Right atrium auricular region (tissue), 2 donors: Measurements from ENCODE around the gene TST. TPM values are rescaled to one million over a fixed set of nuclear protein-coding genes. Genes with fewer than 3 reads are reported as not detected.
A peak's percentile ranks its signal among the peaks of the same experiment; 100 is the strongest.

Experiments
- DNase-seq: peaks from one replicate; pipeline ENCODE4 v3.0.0-alpha.2; 2019; ENCODE audit warnings: low spot score
- H3K27ac ChIP-seq, 2 donors: fragments of 200-600 bp; sonication (generic); 1 replicate in 1 of 2; 2 replicates in 1 of 2; pipeline ENCODE4 v1.5.1; 2016 to 2019
- H3K27me3 ChIP-seq, 2 donors: fragments of 200-600 bp; sonication (generic); one replicate each; pipeline versions ENCODE4 v1.5.1 to v1.6.0; 2017 to 2019
- H3K36me3 ChIP-seq: fragments of 200-600 bp; sonication (generic); one replicate; pipeline ENCODE4 v1.5.1; 2016
- H3K4me1 ChIP-seq, 2 donors: fragments of 200-600 bp; sonication (generic); one replicate each; pipeline versions ENCODE4 v1.5.1 to v1.6.0; 2017 to 2019
- H3K4me3 ChIP-seq, 2 donors: fragments of 200-600 bp; sonication (generic); 1 replicate in 1 of 2; 2 replicates in 1 of 2; pipeline ENCODE4 v1.5.1; 2017 to 2019; ENCODE audit warnings: mild to moderate bottlenecking in 1 of 2, moderate library complexity in 1 of 2
- H3K9me3 ChIP-seq, 2 donors: fragments of 200-600 bp; sonication (generic); one replicate each; pipeline ENCODE4 v1.5.1; 2019
- CTCF ChIP-seq, 2 donors: fragments of 200-600 bp; sonication (generic); IDR thresholded peaks; one replicate each; pipeline ENCODE4 v1.5.1; 2019; ENCODE audit warnings: antibody characterized with exemption in 2 of 2
- total RNA-seq, 2 donors: library from RNA; depleted of rRNA; stranded (reverse); fragments of >200 nt; gene quantifications; one replicate each; pipeline ENCODE4 v1.1.0, GENCODE V29; 2016

Gene TST
- total RNA-seq, 2 donors from 2014 or later = 55.0 to 82.1 TPM

- no peak for TF ChIP-seq CTCF (IDR thresholded peaks at IDR 0.05)
- Histone ChIP-seq H3K9me3 (no peaks in the 10 kb centered on the region), H3K4me1 (peaks cover 0 to 54% of the 10 kb centered on the region in 2 donors), H3K27me3 (no peaks in the 10 kb centered on the region), H3K4me3 (no peak overlapping the region), H3K27ac (no peak overlapping the region), H3K36me3 (peaks cover 42% of the 10 kb centered on the region)
- no peak for DNase-seq
These were observed 6.3 kb upstream of the TST start for GRCh38 chr22:37025500-37026070.

GRCh38 chr22:37024339-37025157 lies 5.3 kb upstream of the TST start:
- peaks cover 0 to 60% of the 10 kb centered on the region in 2 donors for H3K4me1 ChIP-seq
- peaks cover 34% of the 10 kb centered on the region for H3K36me3 ChIP-seq
- TF ChIP-seq CTCF (IDR thresholded peaks at IDR 0.05) = no peak
- no peak overlapping the region for H3K4me3 ChIP-seq
- no peaks in the 10 kb centered on the region for H3K9me3 ChIP-seq
- H3K27me3 ChIP-seq = no peaks in the 10 kb centered on the region
- no peak overlapping the region for H3K27ac ChIP-seq
- DNase-seq = no peak

GRCh38 chr22:37023743-37024338 lies 4.6 kb upstream of the TST start:
- Histone ChIP-seq H3K27ac (no peak overlapping the region), H3K9me3 (no peaks in the 10 kb centered on the region), H3K4me3 (no peak overlapping the region), H3K4me1 (peaks cover 0 to 60% of the 10 kb centered on the region in 2 donors), H3K27me3 (no peaks in the 10 kb centered on the region), H3K36me3 (peaks cover 29% of the 10 kb centered on the region)
- DNase-seq = no peak
- no peak for TF ChIP-seq CTCF (IDR thresholded peaks at IDR 0.05)

- Histone ChIP-seq H3K4me3 (no peak overlapping the region), H3K4me1 (peaks cover 0 to 71% of the 10 kb centered on the region in 2 donors), H3K27ac (peak overlapping the region; percentile 56 to 63), H3K36me3 (peaks cover 24% of the 10 kb centered on the region), H3K9me3 (no peaks in the 10 kb centered on the region), H3K27me3 (no peaks in the 10 kb centered on the region)
- no peak for DNase-seq
- TF ChIP-seq CTCF (IDR thresholded peaks at IDR 0.05) = no peak
These were observed 3.5 kb upstream of the TST start for GRCh38 chr22:37022483-37023337.

- Histone ChIP-seq H3K36me3 (peaks cover 16% of the 10 kb centered on the region), H3K4me3 (no peak overlapping the region), H3K4me1 (peaks cover 0 to 76% of the 10 kb centered on the region in 2 donors), H3K27ac (peak overlapping the region; percentile 56 to 63), H3K27me3 (no peaks in the 10 kb centered on the region), H3K9me3 (no peaks in the 10 kb centered on the region)
- no peak for DNase-seq
- TF ChIP-seq CTCF (IDR thresholded peaks at IDR 0.05) = peak; percentile 66 to 77
These were observed 2.6 kb upstream of the TST start for GRCh38 chr22:37021710-37022482.
